ENCODE measurements around the gene PLCL1. TPM values are rescaled to one million over a fixed set of nuclear protein-coding genes. Genes with fewer than 3 reads are reported as not detected.

Gene PLCL1
- total RNA-seq, 1 experiment from 2014 or later, result 0.07 TPM

GRCh38 chr2:198168651-198169050 lies 364.3 kb downstream of the PLCL1 start (continued):
- TF ChIP-seq CBFB (CRISPR knock-in tag; IDR thresholded peaks at IDR 0.05; ENCODE audit: low read depth), result no peak
- TF ChIP-seq SOX15 (CRISPR knock-in tag; IDR thresholded peaks at IDR 0.05), result no peak
- TF ChIP-seq ZSCAN18 (CRISPR knock-in tag; IDR thresholded peaks at IDR 0.05), result no peak
- no peak for TF ChIP-seq FOXJ3 (CRISPR knock-in tag; IDR thresholded peaks at IDR 0.05; ENCODE audit: borderline replicate concordance)
- no peak for TF ChIP-seq ZNF121 (CRISPR knock-in tag; IDR thresholded peaks at IDR 0.05)
- TF ChIP-seq ZNF138 (CRISPR knock-in tag; conservative IDR thresholded peaks at IDR 0.05), result no peak
- no peak for TF ChIP-seq FOXP4 (CRISPR knock-in tag; IDR thresholded peaks at IDR 0.05)

DNA sequence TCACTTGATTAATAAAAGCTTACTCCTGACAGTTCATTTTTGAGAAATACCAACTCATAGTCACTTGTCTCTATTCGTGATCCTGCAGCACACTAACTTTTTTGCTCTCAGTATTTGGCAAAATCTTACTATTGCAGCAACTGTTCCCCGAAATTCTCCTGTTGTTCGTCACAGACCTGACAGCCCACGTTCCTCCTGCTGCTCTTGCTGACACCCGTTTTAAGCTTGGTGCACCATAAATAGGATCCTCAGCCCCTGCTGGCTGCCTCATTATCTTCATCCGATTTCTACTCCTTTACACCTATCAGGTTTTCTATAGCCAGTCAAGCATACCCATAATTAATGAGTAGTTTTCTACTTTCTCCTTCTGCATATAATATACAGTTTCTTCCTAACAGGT lies 368.8 kb downstream of the PLCL1 start:
- no peaks in the 10 kb centered on the region for H3K4me1 Mint-ChIP-seq
- H3K27me3 Mint-ChIP-seq (ENCODE audit: low read depth), result no peaks in the 10 kb centered on the region
- CTCF ChIA-PET, result no interaction called here
- peaks cover 2% of the 10 kb centered on the region; the same call in 1 of the 2 replicates for H3K36me3 Mint-ChIP-seq
- DNase-seq (ENCODE audit: low spot score) (no peak), ATAC-seq (no peak)
- H3K4me3 Mint-ChIP-seq, result no peak overlapping the region
- H3K9me3 Mint-ChIP-seq, result peaks cover 25% of the 10 kb centered on the region
- TF ChIP-seq GABPB1 (CRISPR knock-in tag; IDR thresholded peaks at IDR 0.05) (no peak), TEAD4 (CRISPR knock-in tag; IDR thresholded peaks at IDR 0.05) (no peak), FOXP4 (CRISPR knock-in tag; IDR thresholded peaks at IDR 0.05) (no peak), ZNF425 (CRISPR knock-in tag; conservative IDR thresholded peaks at IDR 0.05) (no peak), ZNF281 (CRISPR knock-in tag; IDR thresholded peaks at IDR 0.05) (no peak), USF1 (CRISPR knock-in tag; IDR thresholded peaks at IDR 0.05) (no peak), CREB1 (CRISPR knock-in tag; IDR thresholded peaks at IDR 0.05) (no peak)
- TF ChIP-seq, protein P1, sequence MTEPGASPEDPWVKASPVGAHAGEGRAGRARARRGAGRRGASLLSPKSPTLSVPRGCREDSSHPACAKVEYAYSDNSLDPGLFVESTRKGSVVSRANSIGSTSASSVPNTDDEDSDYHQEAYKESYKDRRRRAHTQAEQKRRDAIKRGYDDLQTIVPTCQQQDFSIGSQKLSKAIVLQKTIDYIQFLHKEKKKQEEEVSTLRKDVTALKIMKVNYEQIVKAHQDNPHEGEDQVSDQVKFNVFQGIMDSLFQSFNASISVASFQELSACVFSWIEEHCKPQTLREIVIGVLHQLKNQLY (CRISPR knock-in tag; IDR thresholded peaks at IDR 0.05), result no peak
- POLR2A ChIA-PET, result no interaction called here
- no peak overlapping the region for H3K27ac Mint-ChIP-seq

All from WTC11 (cell line).